Measurements from ENCODE around the gene SCAPER.

Gene SCAPER

GRCh38 chr15:76386178-76386577 is 519.0 kb downstream of the SCAPER start:
- DNase-seq: no peak

GRCh38 chr15:76384409-76384808 is 520.7 kb downstream of the SCAPER start:
- no peak for DNase-seq

GRCh38 chr15:76382987-76383728 is 522.0 kb downstream of the SCAPER start:
- no peak for DNase-seq

- no peak for DNase-seq
Measured at GRCh38 chr15:76381366-76381765, 523.8 kb downstream of the SCAPER start.

- no peak for DNase-seq
Measured at GRCh38 chr15:76380249-76380648, 524.9 kb downstream of the SCAPER start.

GRCh38 chr15:76378691-76379090 is 526.4 kb downstream of the SCAPER start:
- no peak for DNase-seq

- no peak for DNase-seq
Measured at GRCh38 chr15:76377751-76378150, 527.4 kb downstream of the SCAPER start.

- no peak for DNase-seq
Measured at GRCh38 chr15:76377217-76377616, 527.9 kb downstream of the SCAPER start.

GRCh38 chr15:76376816-76377215 is 528.3 kb downstream of the SCAPER start:
- no peak for DNase-seq

- DNase-seq: no peak
Measured at GRCh38 chr15:76376029-76376428, 529.1 kb downstream of the SCAPER start.

- DNase-seq: no peak
Measured at GRCh38 chr15:76368122-76368621, 537.0 kb downstream of the SCAPER start.

- no peak for DNase-seq
Measured at GRCh38 chr15:76366714-76367113, 538.4 kb downstream of the SCAPER start.

GRCh38 chr15:76363251-76363650 is 541.9 kb downstream of the SCAPER start:
- peak in 1 of 2 experiments; percentile 4 for DNase-seq

- DNase-seq: no peak
Measured at GRCh38 chr15:76360416-76360815, 544.7 kb downstream of the SCAPER start.

GRCh38 chr15:76359152-76359551 is 546.0 kb downstream of the SCAPER start:
- peak in 1 of 2 experiments; percentile 30 for DNase-seq

- DNase-seq: no peak
Measured at GRCh38 chr15:76358453-76358852, 546.7 kb downstream of the SCAPER start.

GRCh38 chr15:76354823-76355440 is 550.2 kb downstream of the SCAPER start:
- DNase-seq: no peak

GRCh38 chr15:76353903-76354302 is 551.2 kb downstream of the SCAPER start:
- DNase-seq: no peak

- no peak for DNase-seq
Measured at GRCh38 chr15:76353023-76353577, 552.0 kb downstream of the SCAPER start.

- DNase-seq: no peak
Measured at GRCh38 chr15:76349301-76350070, 555.7 kb downstream of the SCAPER start.

- DNase-seq: no peak
Measured at GRCh38 chr15:76347482-76348055, 557.6 kb downstream of the SCAPER start.

- no peak for DNase-seq
Measured at GRCh38 chr15:76346669-76347481, 558.3 kb downstream of the SCAPER start.

Measured in NCI-H2081 (cell line).